ENCODE measurements around the gene AARSD1.
"Not testable (repeated sequence)": the region's sequence is repeated elsewhere in the genome, so short reads cannot be mapped to it uniquely, and the experiment has no call there.

Gene AARSD1

GRCh38 chr17:42916388-42917235, 47.6 kb downstream of the AARSD1 start:
- peaks cover 12% of the 10 kb centered on the region for H3K27me3 Mint-ChIP-seq
- not testable (repeated sequence) for H3K9me3 Mint-ChIP-seq, H3K36me3 Mint-ChIP-seq, ATAC-seq, H3K4me3 Mint-ChIP-seq, H3K27ac Mint-ChIP-seq, H3K4me1 Mint-ChIP-seq

- not testable (repeated sequence) for H3K4me1 Mint-ChIP-seq, H3K9me3 Mint-ChIP-seq, ATAC-seq, H3K36me3 Mint-ChIP-seq, H3K4me3 Mint-ChIP-seq, H3K27ac Mint-ChIP-seq
- H3K27me3 Mint-ChIP-seq, result peaks cover 12% of the 10 kb centered on the region
Measured at GRCh38 chr17:42915288-42915687, 49.0 kb downstream of the AARSD1 start.

- H3K27ac Mint-ChIP-seq, result no peak overlapping the region
- H3K4me1 Mint-ChIP-seq, result peaks cover 5% of the 10 kb centered on the region
- H3K9me3 Mint-ChIP-seq, result no peaks in the 10 kb centered on the region
- no peak overlapping the region for H3K4me3 Mint-ChIP-seq
- H3K36me3 Mint-ChIP-seq, result no peaks in the 10 kb centered on the region
- ATAC-seq, result no peak
- peaks cover 1% of the 10 kb centered on the region for H3K27me3 Mint-ChIP-seq
Measured at GRCh38 chr17:42913981-42914617, 50.2 kb downstream of the AARSD1 start.

- ATAC-seq, result no peak
- Mint-ChIP-seq H3K27me3 (no peaks in the 10 kb centered on the region), H3K27ac (no peak overlapping the region), H3K36me3 (no peaks in the 10 kb centered on the region), H3K9me3 (no peaks in the 10 kb centered on the region), H3K4me3 (no peak overlapping the region), H3K4me1 (peaks cover 6% of the 10 kb centered on the region)
Measured at GRCh38 chr17:42913522-42913921, 50.7 kb downstream of the AARSD1 start.

GRCh38 chr17:42908872-42909700, 55.2 kb downstream of the AARSD1 start:
- peak overlapping the region; percentile 20 for H3K27ac Mint-ChIP-seq
- no peak overlapping the region for H3K4me3 Mint-ChIP-seq

GRCh38 chr17:42906772-42907446, 57.3 kb downstream of the AARSD1 start:
- ATAC-seq, result peak; percentile 46
- H3K4me1 Mint-ChIP-seq, result peaks cover 15% of the 10 kb centered on the region
- no peaks in the 10 kb centered on the region for H3K36me3 Mint-ChIP-seq
- H3K27me3 Mint-ChIP-seq, result peaks cover 6% of the 10 kb centered on the region
- no peaks in the 10 kb centered on the region for H3K9me3 Mint-ChIP-seq
- no peak overlapping the region for H3K4me3 Mint-ChIP-seq
- no peak overlapping the region for H3K27ac Mint-ChIP-seq

More at GRCh38 chr17:42908872-42909700, 55.2 kb downstream of the AARSD1 start:
- ATAC-seq, result no peak
- H3K9me3 Mint-ChIP-seq, result no peaks in the 10 kb centered on the region
- H3K36me3 Mint-ChIP-seq, result no peaks in the 10 kb centered on the region
- H3K4me1 Mint-ChIP-seq, result peaks cover 15% of the 10 kb centered on the region
- no peaks in the 10 kb centered on the region for H3K27me3 Mint-ChIP-seq

- peaks cover 10% of the 10 kb centered on the region for H3K4me1 Mint-ChIP-seq
- no peaks in the 10 kb centered on the region for H3K36me3 Mint-ChIP-seq
- no peaks in the 10 kb centered on the region for H3K9me3 Mint-ChIP-seq
- no peak overlapping the region for H3K27ac Mint-ChIP-seq
- no peak for ATAC-seq
- peaks cover 25% of the 10 kb centered on the region for H3K27me3 Mint-ChIP-seq
- H3K4me3 Mint-ChIP-seq, result no peak overlapping the region
Measured at GRCh38 chr17:42904110-42904469, 60.2 kb downstream of the AARSD1 start.

GRCh38 chr17:42901535-42902229, 62.6 kb downstream of the AARSD1 start:
- no peak for ATAC-seq
- no peak overlapping the region for H3K4me3 Mint-ChIP-seq
- no peaks in the 10 kb centered on the region for H3K36me3 Mint-ChIP-seq
- H3K9me3 Mint-ChIP-seq, result no peaks in the 10 kb centered on the region
- no peaks in the 10 kb centered on the region for H3K4me1 Mint-ChIP-seq
- H3K27me3 Mint-ChIP-seq, result peaks cover 27% of the 10 kb centered on the region
- no peak overlapping the region for H3K27ac Mint-ChIP-seq

All from stimulated activated memory B cell treated with anti-CD40 and anti-IgM and Interleukin-4, amounts not matched to agents 10 μg/mL and 1 μg/mL and 100 μg/mL, for 72 hours (primary cell).